ENCODE results near the gene RHOBTB3.
A peak's percentile ranks its signal among the peaks of the same experiment; 100 is the strongest.

DNA sequence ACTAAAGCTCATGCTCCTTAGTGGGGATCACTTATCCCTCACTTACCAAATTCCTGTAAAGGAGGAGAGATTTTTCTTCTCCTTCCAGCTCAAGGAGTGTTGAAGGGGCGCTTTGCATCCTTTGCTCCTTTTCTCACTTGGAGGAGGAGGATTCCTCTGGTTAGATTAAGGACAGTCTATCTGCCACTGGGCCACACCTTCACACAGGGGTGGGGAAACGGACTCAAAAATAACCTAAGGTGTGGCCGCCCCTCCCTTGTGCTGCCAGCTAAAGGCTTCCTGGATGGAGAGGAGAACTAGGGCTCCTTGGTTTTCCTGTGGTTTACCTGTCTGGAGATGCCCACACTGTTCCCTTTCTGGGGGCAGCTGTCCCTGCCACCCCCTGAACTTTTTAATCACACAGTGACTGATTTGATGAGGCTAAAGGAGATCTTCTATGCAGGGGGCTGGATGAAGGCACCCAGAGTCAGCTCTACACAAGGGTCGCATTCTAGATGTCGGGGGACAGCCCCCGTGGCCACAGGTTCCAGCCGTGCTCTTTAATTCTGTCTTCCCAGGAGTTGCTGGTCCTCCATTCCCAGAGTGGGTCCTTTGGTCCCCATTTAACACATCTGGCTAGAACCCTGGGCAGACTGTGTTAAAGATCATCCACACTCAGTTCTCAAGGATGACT is 77.0 kb downstream of the RHOBTB3 start:
- no peak for TF ChIP-seq POLR2A (IDR thresholded peaks at IDR 0.05)
- TF ChIP-seq, protein P1, sequence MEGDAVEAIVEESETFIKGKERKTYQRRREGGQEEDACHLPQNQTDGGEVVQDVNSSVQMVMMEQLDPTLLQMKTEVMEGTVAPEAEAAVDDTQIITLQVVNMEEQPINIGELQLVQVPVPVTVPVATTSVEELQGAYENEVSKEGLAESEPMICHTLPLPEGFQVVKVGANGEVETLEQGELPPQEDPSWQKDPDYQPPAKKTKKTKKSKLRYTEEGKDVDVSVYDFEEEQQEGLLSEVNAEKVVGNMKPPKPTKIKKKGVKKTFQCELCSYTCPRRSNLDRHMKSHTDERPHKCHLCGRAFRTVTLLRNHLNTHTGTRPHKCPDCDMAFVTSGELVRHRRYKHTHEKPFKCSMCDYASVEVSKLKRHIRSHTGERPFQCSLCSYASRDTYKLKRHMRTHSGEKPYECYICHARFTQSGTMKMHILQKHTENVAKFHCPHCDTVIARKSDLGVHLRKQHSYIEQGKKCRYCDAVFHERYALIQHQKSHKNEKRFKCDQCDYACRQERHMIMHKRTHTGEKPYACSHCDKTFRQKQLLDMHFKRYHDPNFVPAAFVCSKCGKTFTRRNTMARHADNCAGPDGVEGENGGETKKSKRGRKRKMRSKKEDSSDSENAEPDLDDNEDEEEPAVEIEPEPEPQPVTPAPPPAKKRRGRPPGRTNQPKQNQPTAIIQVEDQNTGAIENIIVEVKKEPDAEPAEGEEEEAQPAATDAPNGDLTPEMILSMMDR (IDR thresholded peaks at IDR 0.05) = peak in 1 of 3 donors; percentile 8

All from breast epithelium (tissue), 3 donors.